Thoracic aorta (tissue), 2 donors: ENCODE measurements around the gene GPHN. TPM values are rescaled to one million over a fixed set of nuclear protein-coding genes. Genes with fewer than 3 reads are reported as not detected.

Experiments used
- ATAC-seq: fragments of 150-250 bp; one replicate; pipeline ENCODE4 v1.8.0; 2017; ENCODE audit warnings: low read depth; ENCODE audit not compliant: insufficient number of reproducible peaks, low FRiP score
- DNase-seq: peaks from one replicate; pipeline ENCODE4 v3.0.0-alpha.2; 2020; ENCODE audit warnings: low spot score
- H3K27ac ChIP-seq, 2 donors: fragments of 200-600 bp; sonication (generic); 1 replicate in 1 of 2; 2 replicates in 1 of 2; pipeline ENCODE4 v1.5.1; 2016; ENCODE audit warnings: mild to moderate bottlenecking in 2 of 2, moderate library complexity in 2 of 2
- H3K27me3 ChIP-seq: fragments of 200-600 bp; sonication (generic); replicated peaks from 2 replicates; pipeline ENCODE4 v1.6.0; 2016; ENCODE audit warnings: mild to moderate bottlenecking; ENCODE audit not compliant: insufficient read depth
- H3K36me3 ChIP-seq: fragments of 200-600 bp; sonication (generic); one replicate; pipeline ENCODE4 v1.5.1; 2016
- H3K4me1 ChIP-seq, 2 donors: fragments of 200-600 bp; sonication (generic); 1 replicate in 1 of 2; 2 replicates in 1 of 2; pipeline versions ENCODE4 v1.5.1 to v1.6.0; 2016; ENCODE audit warnings: low read depth in 2 of 2, mild to moderate bottlenecking in 1 of 2; ENCODE audit not compliant: control insufficient read depth in 1 of 2
- H3K4me3 ChIP-seq: fragments of 200-600 bp; sonication (generic); 2 replicates; pipeline ENCODE4 v1.5.1; 2016; ENCODE audit warnings: mild to moderate bottlenecking
- H3K9me3 ChIP-seq: fragments of 200-600 bp; sonication (generic); 2 replicates; pipeline ENCODE4 v1.5.1; 2016
- total RNA-seq, 2 donors: library from RNA; depleted of rRNA; stranded (reverse); fragments of >200 nt; gene quantifications; one replicate each; pipeline versions ENCODE4 v1.1.0 to v1.2.3, GENCODE V29; 2016
- TF ChIP-seq, protein P1 (sequence below): fragments of 200-600 bp; sonication (generic); IDR thresholded peaks from one replicate; pipeline ENCODE4 v1.5.1; 2019; ENCODE audit warnings: antibody characterized with exemption

GPHN gene
- total RNA-seq, 2 donors from 2014 or later: 14.0 to 14.2 TPM

- no peaks in the 10 kb centered on the region for H3K4me1 ChIP-seq
- TF ChIP-seq, protein P1, sequence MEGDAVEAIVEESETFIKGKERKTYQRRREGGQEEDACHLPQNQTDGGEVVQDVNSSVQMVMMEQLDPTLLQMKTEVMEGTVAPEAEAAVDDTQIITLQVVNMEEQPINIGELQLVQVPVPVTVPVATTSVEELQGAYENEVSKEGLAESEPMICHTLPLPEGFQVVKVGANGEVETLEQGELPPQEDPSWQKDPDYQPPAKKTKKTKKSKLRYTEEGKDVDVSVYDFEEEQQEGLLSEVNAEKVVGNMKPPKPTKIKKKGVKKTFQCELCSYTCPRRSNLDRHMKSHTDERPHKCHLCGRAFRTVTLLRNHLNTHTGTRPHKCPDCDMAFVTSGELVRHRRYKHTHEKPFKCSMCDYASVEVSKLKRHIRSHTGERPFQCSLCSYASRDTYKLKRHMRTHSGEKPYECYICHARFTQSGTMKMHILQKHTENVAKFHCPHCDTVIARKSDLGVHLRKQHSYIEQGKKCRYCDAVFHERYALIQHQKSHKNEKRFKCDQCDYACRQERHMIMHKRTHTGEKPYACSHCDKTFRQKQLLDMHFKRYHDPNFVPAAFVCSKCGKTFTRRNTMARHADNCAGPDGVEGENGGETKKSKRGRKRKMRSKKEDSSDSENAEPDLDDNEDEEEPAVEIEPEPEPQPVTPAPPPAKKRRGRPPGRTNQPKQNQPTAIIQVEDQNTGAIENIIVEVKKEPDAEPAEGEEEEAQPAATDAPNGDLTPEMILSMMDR: no peak
- ATAC-seq: no peak
Observed at GRCh38 chr14:67018720-67019119, 510.8 kb downstream of the GPHN start.

DNA sequence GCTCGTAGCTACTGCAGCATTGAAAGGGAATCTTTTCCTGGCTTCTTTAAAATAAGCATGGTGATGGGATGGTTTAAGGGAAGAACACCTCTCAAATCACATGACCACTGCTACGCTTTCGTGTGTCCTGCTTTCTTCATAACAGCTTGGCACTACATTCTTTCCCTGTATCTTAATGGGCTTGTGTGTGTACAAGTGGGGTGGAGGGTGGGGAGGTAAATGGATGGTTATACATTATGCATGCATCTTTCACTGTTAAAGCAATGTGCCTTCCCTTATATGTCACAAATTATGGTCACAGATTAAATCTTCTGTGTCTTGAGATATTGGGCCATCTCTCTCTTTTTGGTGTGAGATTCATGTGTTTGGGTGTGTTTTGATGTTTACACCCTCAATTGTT is 511.8 kb downstream of the GPHN start:
- Histone ChIP-seq H3K27ac (no peak overlapping the region), H3K27me3 (no peaks in the 10 kb centered on the region), H3K4me3 (no peak overlapping the region), H3K4me1 (no peaks in the 10 kb centered on the region), H3K9me3 (no peaks in the 10 kb centered on the region), H3K36me3 (no peaks in the 10 kb centered on the region)
- TF ChIP-seq, protein P1: no peak
- ATAC-seq (no peak), DNase-seq (no peak)

More at GRCh38 chr14:67018720-67019119, 510.8 kb downstream of the GPHN start:
- no peaks in the 10 kb centered on the region for H3K36me3 ChIP-seq
- DNase-seq: no peak
- no peaks in the 10 kb centered on the region for H3K27me3 ChIP-seq
- H3K27ac ChIP-seq: no peak overlapping the region
- H3K4me3 ChIP-seq: no peak overlapping the region
- H3K9me3 ChIP-seq: no peaks in the 10 kb centered on the region

DNA sequence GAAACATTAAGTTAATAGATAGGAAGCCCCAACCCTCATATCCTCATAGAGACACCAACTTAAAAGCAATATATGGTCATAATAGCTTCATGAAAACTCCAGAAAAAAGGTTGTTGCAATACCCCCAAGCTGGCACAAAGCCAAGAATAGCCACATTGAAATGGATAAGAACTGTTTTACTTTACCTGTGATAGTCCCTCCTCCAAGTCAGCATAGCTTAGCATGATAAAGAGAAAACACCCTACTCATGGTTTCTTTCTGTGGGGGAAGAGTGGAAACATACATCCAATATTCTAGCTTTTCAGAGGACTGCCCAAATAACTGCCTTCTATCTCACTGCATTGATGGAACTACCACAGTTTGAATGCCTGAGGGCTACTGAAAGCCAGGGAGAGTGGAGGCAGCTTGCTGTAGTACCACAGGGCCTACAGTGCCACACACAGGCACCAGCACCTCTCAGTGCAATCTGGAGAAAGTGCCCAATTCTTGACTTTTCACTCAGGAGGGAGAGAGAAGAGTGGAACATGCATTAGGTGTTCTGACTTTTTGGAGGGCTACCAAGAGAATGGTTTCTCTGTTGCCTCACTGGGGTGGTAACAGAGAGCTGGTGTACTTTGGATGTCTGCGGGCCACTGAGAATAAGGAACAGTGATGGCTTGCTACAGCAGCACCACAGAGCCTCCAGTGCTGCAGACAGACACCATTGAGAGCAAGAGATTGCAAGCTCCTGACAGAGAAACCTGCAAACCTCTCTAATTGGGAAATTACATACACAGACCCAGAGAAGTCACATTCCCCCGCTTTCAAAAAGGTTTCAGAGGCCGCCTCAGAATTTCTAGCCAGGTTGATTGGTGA is 524.2 kb downstream of the GPHN start:
- no peaks in the 10 kb centered on the region for H3K9me3 ChIP-seq
- no peaks in the 10 kb centered on the region for H3K4me1 ChIP-seq
- no peaks in the 10 kb centered on the region for H3K27me3 ChIP-seq
- no peak overlapping the region for H3K4me3 ChIP-seq
- no peak overlapping the region for H3K27ac ChIP-seq
- no peak for ATAC-seq
- TF ChIP-seq, protein P1: no peak
- no peak for DNase-seq
- no peaks in the 10 kb centered on the region for H3K36me3 ChIP-seq

DNA sequence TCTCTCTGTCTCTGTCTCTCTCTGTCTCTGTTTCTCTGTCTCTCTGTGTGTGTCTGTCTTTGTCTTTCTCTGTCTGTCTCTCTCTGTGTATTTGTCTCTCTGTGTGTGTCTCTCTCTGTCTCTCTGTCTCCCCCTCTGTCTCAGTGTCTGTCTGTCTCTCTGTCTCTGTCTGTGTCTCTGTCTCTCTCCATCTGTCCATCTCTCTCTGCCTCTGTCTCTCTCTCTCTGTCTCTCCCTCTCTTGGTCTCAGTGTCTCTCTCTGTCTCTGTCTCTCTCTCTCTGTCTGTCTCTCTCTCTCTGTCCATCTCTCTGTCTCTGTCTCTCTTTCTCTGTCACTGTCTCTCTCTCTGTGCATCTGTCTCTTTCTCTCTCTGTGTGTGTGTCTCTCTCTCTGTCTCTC is 537.5 kb downstream of the GPHN start:
- H3K4me3 ChIP-seq: no peak overlapping the region
- H3K27me3 ChIP-seq: no peaks in the 10 kb centered on the region
- peaks cover 6% of the 10 kb centered on the region for H3K9me3 ChIP-seq
- TF ChIP-seq, protein P1: no peak
- no peak overlapping the region for H3K27ac ChIP-seq
- H3K4me1 ChIP-seq: no peaks in the 10 kb centered on the region
- peaks cover under 1% of the 10 kb centered on the region for H3K36me3 ChIP-seq
- ATAC-seq (no peak), DNase-seq (no peak)

GRCh38 chr14:67050896-67051295 is 542.9 kb downstream of the GPHN start:
- Histone ChIP-seq H3K4me3 (no peak overlapping the region), H3K4me1 (no peaks in the 10 kb centered on the region), H3K27ac (no peak overlapping the region), H3K9me3 (peaks cover 8% of the 10 kb centered on the region), H3K36me3 (peaks cover 3% of the 10 kb centered on the region), H3K27me3 (no peaks in the 10 kb centered on the region)
- TF ChIP-seq, protein P1: no peak
- no peak for DNase-seq
- no peak for ATAC-seq
